ENCODE results near the gene CACNA1E.

Gene CACNA1E

DNA sequence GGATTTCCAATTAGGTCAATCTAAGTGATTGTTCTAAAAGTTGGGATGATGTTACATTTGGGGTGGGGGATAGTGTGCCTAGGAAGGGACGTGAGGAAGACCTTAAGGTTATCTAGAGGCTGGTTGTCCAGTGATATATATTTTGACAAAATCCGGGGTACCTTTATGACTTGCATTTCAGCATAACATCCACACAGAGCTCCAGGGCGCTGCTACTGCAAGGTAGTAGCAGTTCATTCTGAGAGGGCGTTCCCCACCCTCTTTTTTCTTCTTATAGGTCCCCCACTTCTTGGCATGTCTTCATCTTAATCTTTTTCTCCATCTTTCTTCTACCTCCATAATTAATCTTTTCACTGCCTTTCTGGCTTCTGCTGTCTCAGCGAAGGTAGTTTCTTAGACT, 161.9 kb downstream of the CACNA1E start:
- no peak overlapping the region for H3K27ac ChIP-seq
- no peaks in the 10 kb centered on the region for H3K4me1 ChIP-seq
- H3K36me3 ChIP-seq (ENCODE audit: control insufficient read depth, insufficient read depth, low read length) = no peaks in the 10 kb centered on the region
- H2AFZ ChIP-seq = no peak overlapping the region
- H3K4me3 ChIP-seq (ENCODE audit: low read depth, low read length) = no peak overlapping the region
- no peak overlapping the region for H3K9ac ChIP-seq
- H3K9me3 ChIP-seq (ENCODE audit: control insufficient read depth, low read length) = no peaks in the 10 kb centered on the region
- H3K4me2 ChIP-seq (ENCODE audit: low read length) = no peak overlapping the region
- no peaks in the 10 kb centered on the region for H3K79me2 ChIP-seq
- no peaks in the 10 kb centered on the region for H3K27me3 ChIP-seq (ENCODE audit: control insufficient read depth, insufficient read depth, low read length)
- TF ChIP-seq, protein P1, sequence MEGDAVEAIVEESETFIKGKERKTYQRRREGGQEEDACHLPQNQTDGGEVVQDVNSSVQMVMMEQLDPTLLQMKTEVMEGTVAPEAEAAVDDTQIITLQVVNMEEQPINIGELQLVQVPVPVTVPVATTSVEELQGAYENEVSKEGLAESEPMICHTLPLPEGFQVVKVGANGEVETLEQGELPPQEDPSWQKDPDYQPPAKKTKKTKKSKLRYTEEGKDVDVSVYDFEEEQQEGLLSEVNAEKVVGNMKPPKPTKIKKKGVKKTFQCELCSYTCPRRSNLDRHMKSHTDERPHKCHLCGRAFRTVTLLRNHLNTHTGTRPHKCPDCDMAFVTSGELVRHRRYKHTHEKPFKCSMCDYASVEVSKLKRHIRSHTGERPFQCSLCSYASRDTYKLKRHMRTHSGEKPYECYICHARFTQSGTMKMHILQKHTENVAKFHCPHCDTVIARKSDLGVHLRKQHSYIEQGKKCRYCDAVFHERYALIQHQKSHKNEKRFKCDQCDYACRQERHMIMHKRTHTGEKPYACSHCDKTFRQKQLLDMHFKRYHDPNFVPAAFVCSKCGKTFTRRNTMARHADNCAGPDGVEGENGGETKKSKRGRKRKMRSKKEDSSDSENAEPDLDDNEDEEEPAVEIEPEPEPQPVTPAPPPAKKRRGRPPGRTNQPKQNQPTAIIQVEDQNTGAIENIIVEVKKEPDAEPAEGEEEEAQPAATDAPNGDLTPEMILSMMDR (IDR thresholded peaks at IDR 0.05) = no peak

DNA sequence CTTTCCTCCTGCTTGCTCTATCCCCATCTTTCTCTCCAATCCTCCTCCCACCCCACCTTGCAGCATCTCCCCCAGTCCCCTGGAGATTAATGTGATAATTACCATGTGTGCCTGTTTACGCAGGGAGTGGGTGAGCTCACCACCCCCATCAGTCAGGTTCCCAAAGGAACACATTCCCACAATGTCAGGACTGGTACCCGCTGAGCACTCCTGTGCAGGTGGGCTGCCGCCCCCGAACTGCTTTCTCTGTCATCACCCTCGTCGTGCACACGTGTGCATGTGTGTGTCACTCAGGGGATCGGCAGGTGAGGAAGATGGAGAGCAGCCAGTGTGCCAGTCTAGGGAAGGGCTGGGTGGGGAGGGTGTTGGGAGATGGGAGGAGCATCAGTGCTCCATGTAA, 163.4 kb downstream of the CACNA1E start:
- H3K27me3 ChIP-seq (ENCODE audit: control insufficient read depth, insufficient read depth, low read length) = no peaks in the 10 kb centered on the region
- H2AFZ ChIP-seq = no peak overlapping the region
- no peaks in the 10 kb centered on the region for H3K4me1 ChIP-seq
- H3K4me3 ChIP-seq (ENCODE audit: low read depth, low read length) = no peak overlapping the region
- no peak overlapping the region for H3K4me2 ChIP-seq (ENCODE audit: low read length)
- H3K27ac ChIP-seq = no peak overlapping the region
- no peaks in the 10 kb centered on the region for H3K36me3 ChIP-seq (ENCODE audit: control insufficient read depth, insufficient read depth, low read length)
- H3K79me2 ChIP-seq = no peaks in the 10 kb centered on the region
- H3K9me3 ChIP-seq (ENCODE audit: control insufficient read depth, low read length) = no peaks in the 10 kb centered on the region
- no peak overlapping the region for H3K9ac ChIP-seq
- TF ChIP-seq, protein P1 (IDR thresholded peaks at IDR 0.05) = no peak

DNA sequence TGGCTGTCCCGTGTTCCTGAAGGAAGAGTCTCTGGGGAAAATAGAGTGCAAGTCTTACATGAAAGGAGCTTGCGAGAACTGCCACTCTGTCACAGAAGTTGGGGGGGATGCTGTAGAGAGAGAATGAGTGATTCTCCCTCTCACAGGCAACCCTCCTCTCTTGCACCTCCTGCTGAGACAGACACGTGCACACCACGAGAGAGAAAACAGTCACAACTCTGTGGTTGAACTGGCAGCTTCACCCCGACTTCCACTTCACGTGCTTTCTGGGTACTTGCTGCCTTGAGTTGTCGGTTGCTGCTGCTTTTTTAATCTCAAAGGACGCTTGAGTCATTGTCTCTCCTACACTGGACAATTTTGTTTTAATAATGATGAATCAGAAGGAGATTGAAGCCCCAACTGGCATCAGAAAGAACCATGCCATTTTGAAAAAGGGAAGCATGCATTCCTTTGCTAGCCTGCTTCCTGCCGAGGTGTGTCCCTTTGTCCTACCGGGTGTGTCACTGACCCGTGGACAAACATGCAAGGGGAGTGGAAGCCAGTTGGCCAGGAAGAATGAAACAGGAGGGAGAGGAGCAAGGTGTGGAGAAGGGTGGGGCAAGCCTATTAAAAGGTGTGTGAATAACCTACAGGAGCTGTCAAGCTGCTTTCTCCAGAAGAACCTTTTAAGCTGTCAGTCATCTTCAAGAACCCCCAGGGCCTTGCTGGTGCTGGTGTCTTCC, 164.2 kb downstream of the CACNA1E start:
- no peaks in the 10 kb centered on the region for H3K4me1 ChIP-seq
- no peaks in the 10 kb centered on the region for H3K27me3 ChIP-seq (ENCODE audit: control insufficient read depth, insufficient read depth, low read length)
- TF ChIP-seq, protein P1 (IDR thresholded peaks at IDR 0.05) = no peak
- no peaks in the 10 kb centered on the region for H3K36me3 ChIP-seq (ENCODE audit: control insufficient read depth, insufficient read depth, low read length)
- no peak overlapping the region for H3K27ac ChIP-seq
- H2AFZ ChIP-seq = no peak overlapping the region
- no peaks in the 10 kb centered on the region for H3K9me3 ChIP-seq (ENCODE audit: control insufficient read depth, low read length)
- no peaks in the 10 kb centered on the region for H3K79me2 ChIP-seq
- H3K9ac ChIP-seq = no peak overlapping the region
- H3K4me3 ChIP-seq (ENCODE audit: low read depth, low read length) = no peak overlapping the region
- no peak overlapping the region for H3K4me2 ChIP-seq (ENCODE audit: low read length)

DNA sequence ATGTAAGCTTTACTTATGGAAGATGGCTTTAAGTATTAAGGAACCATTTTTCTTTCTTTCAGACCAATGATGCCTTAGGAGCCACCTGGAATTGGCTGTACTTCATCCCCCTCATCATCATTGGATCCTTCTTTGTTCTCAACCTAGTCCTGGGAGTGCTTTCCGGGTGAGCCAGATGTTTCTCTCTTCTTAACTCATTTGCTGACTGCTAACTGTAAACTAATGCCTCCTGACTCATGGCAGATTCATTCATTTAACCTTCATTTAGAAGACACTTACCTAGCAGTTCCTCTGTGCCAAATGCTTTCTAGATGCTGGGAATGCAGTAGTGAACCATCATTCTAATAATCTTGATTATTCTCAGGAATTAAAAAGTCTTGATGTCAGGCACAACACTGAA, 168.0 kb downstream of the CACNA1E start:
- H3K36me3 ChIP-seq (ENCODE audit: control insufficient read depth, insufficient read depth, low read length) = no peaks in the 10 kb centered on the region
- H3K79me2 ChIP-seq = no peaks in the 10 kb centered on the region
- H3K4me2 ChIP-seq (ENCODE audit: low read length) = no peak overlapping the region
- no peaks in the 10 kb centered on the region for H3K9me3 ChIP-seq (ENCODE audit: control insufficient read depth, low read length)
- no peak overlapping the region for H3K27ac ChIP-seq
- no peak overlapping the region for H2AFZ ChIP-seq
- H3K4me3 ChIP-seq (ENCODE audit: low read depth, low read length) = no peak overlapping the region
- no peaks in the 10 kb centered on the region for H3K4me1 ChIP-seq
- H3K9ac ChIP-seq = no peak overlapping the region
- TF ChIP-seq, protein P1 (IDR thresholded peaks at IDR 0.05) = no peak
- H3K27me3 ChIP-seq (ENCODE audit: control insufficient read depth, insufficient read depth, low read length) = no peaks in the 10 kb centered on the region

DNA sequence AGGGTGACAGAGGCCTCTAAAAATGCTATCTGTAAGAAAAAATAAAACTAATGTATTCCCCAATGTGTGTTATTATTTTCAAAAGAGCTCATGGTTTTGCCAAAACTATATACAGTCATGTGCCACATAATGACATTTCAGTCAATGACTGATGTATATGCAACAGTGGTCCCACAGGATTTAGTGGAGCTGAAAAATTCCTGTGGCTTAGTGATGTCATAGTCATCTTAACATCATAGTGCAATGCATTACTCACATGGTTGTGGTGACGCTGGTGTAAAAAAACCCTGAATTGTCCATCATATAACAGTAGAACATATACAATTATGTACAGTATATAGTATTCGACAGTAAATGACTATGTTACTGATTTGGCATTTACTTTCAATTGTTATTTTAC, 172.4 kb downstream of the CACNA1E start:
- no peaks in the 10 kb centered on the region for H3K4me1 ChIP-seq
- no peak overlapping the region for H3K9ac ChIP-seq
- H2AFZ ChIP-seq = no peak overlapping the region
- H3K27ac ChIP-seq = no peak overlapping the region
- H3K4me3 ChIP-seq (ENCODE audit: low read depth, low read length) = no peak overlapping the region
- H3K27me3 ChIP-seq (ENCODE audit: control insufficient read depth, insufficient read depth, low read length) = no peaks in the 10 kb centered on the region
- no peaks in the 10 kb centered on the region for H3K9me3 ChIP-seq (ENCODE audit: control insufficient read depth, low read length)
- no peaks in the 10 kb centered on the region for H3K36me3 ChIP-seq (ENCODE audit: control insufficient read depth, insufficient read depth, low read length)
- TF ChIP-seq, protein P1 (IDR thresholded peaks at IDR 0.05) = no peak
- no peak overlapping the region for H3K4me2 ChIP-seq (ENCODE audit: low read length)
- no peaks in the 10 kb centered on the region for H3K79me2 ChIP-seq
